HL-60 (cell line): ENCODE data around the gene LSG1.

Experiments
- DNase-seq, 2 experiments: peaks; one replicate each; pipeline ENCODE4 v3.0.0-alpha.2; 2010 to 2020; ENCODE audit warnings: low read depth in 1 of 2, low spot score in 1 of 2
- H3K27ac ChIP-seq: fragments of 250-450 bp; sonication (Bioruptor Pico); replicated peaks from 2 replicates; pipeline ENCODE4 v1.5.1; 2020; ENCODE audit warnings: mild to moderate bottlenecking, moderate library complexity
- H3K27me3 ChIP-seq: fragments of 250-450 bp; sonication (Bioruptor Pico); 2 replicates; pipeline ENCODE4 v1.5.1; 2021; ENCODE audit warnings: mild to moderate bottlenecking, moderate library complexity; ENCODE audit not compliant: insufficient read depth, poor library complexity, severe bottlenecking
- H3K4me3 ChIP-seq: replicated peaks from 2 replicates; pipeline ENCODE4 v1.5.1; 2011; ENCODE audit warnings: mild to moderate bottlenecking, control low read depth, low read length; ENCODE audit not compliant: insufficient read depth
- CTCF ChIP-seq: IDR thresholded peaks from one replicate; pipeline ENCODE4 v1.5.1; 2011; ENCODE audit warnings: low read length, control low read depth, inconsistent platforms; ENCODE audit not compliant: insufficient read depth
- GABPA ChIP-seq: IDR thresholded peaks from 2 replicates; pipeline ENCODE4 v1.6.1; 2012; ENCODE audit warnings: low read depth
- POLR2AphosphoS5 ChIP-seq: IDR thresholded peaks from 2 replicates; pipeline ENCODE4 v1.6.1; 2012; ENCODE audit warnings: low read depth
- REST ChIP-seq: IDR thresholded peaks from 2 replicates; pipeline ENCODE4 v1.6.1; 2012; ENCODE audit warnings: low read depth; ENCODE audit not compliant: insufficient replicate concordance
- SPI1 ChIP-seq: IDR thresholded peaks from 2 replicates; pipeline ENCODE4 v1.6.1; 2012; ENCODE audit warnings: low read depth, mild to moderate bottlenecking, borderline replicate concordance

LSG1 gene

GRCh38 chr3:194598771-194599557 lies 73.0 kb downstream of the LSG1 start:
- TF ChIP-seq POLR2AphosphoS5, result no peak
- no peak for TF ChIP-seq SPI1
- TF ChIP-seq GABPA, result no peak
- no peak for TF ChIP-seq CTCF
- no peak for TF ChIP-seq REST
- Histone ChIP-seq H3K27me3 (no peaks in the 10 kb centered on the region), H3K4me3 (no peak overlapping the region), H3K27ac (no peak overlapping the region)
- DNase-seq, result no peak

GRCh38 chr3:194596906-194597305 lies 75.1 kb downstream of the LSG1 start:
- H3K27ac ChIP-seq, result no peak overlapping the region
- DNase-seq, result no peak
- no peak overlapping the region for H3K4me3 ChIP-seq
- H3K27me3 ChIP-seq, result no peaks in the 10 kb centered on the region
- TF ChIP-seq POLR2AphosphoS5 (no peak), SPI1 (no peak), REST (no peak), GABPA (no peak), CTCF (no peak)

- Histone ChIP-seq H3K27ac (no peak overlapping the region), H3K4me3 (no peak overlapping the region), H3K27me3 (no peaks in the 10 kb centered on the region)
- DNase-seq, result no peak
- TF ChIP-seq GABPA, result no peak
- TF ChIP-seq SPI1, result peak; percentile 84
These were observed 78.9 kb downstream of the LSG1 start for GRCh38 chr3:194592798-194593752.
